Bronchial epithelial cell (primary cell): ENCODE data around the gene VEGFA. TPM values are rescaled to one million over a fixed set of nuclear protein-coding genes. Genes with fewer than 3 reads are reported as not detected.

Source experiments
- DNase-seq: peaks from one replicate; pipeline ENCODE4 v3.0.0-alpha.2; 2010; ENCODE audit warnings: low read depth
- FAIRE-seq: peaks from 2 replicates; lab custom pipeline; 2011; peaks lifted over from hg19 to GRCh38; lab: Jason Lieb, UNC
- H3K27me3 ChIP-seq: 2 replicates; pipeline ENCODE4 v1.5.1; 2011; ENCODE audit warnings: low read length; ENCODE audit not compliant: control insufficient read depth, insufficient read depth
- H3K36me3 ChIP-seq: 2 replicates; pipeline ENCODE4 v1.5.1; 2011; ENCODE audit warnings: low read length; ENCODE audit not compliant: control insufficient read depth, insufficient read depth
- H3K4me3 ChIP-seq: 2 replicates; pipeline ENCODE4 v1.5.1; 2011; ENCODE audit warnings: mild to moderate bottlenecking, low read depth, low read length, control low read depth
- CTCF ChIP-seq: IDR thresholded peaks from 2 replicates; pipeline ENCODE4 v1.5.1; 2011; ENCODE audit warnings: mild to moderate bottlenecking, moderate library complexity, low read length, control low read depth, inconsistent platforms; ENCODE audit not compliant: insufficient read depth, severe bottlenecking
- total RNA-seq: library from RNA; depleted of rRNA; stranded (reverse); fragments of >200 nt; gene quantifications from 2 replicates; pipeline ENCODE4 v1.2.1, GENCODE V29; 2014

VEGFA gene
- total RNA-seq, 1 donor from 2014 or later, result 391 TPM

GRCh38 chr6:43724914-43725642 lies 44.9 kb upstream of the VEGFA start:
- no peak overlapping the region for H3K4me3 ChIP-seq
- DNase-seq, result peak; percentile 90
- peak; percentile 28 for FAIRE-seq
- TF ChIP-seq CTCF, result no peak
- no peaks in the 10 kb centered on the region for H3K27me3 ChIP-seq
- no peaks in the 10 kb centered on the region for H3K36me3 ChIP-seq

GRCh38 chr6:43725643-43726580 lies 44.1 kb upstream of the VEGFA start:
- no peak for TF ChIP-seq CTCF
- Histone ChIP-seq H3K36me3 (no peaks in the 10 kb centered on the region), H3K4me3 (no peak overlapping the region), H3K27me3 (no peaks in the 10 kb centered on the region)
- DNase-seq (no peak), FAIRE-seq (no peak)

- H3K36me3 ChIP-seq, result no peaks in the 10 kb centered on the region
Observed at GRCh38 chr6:43727634-43728033, 42.4 kb upstream of the VEGFA start.

GRCh38 chr6:43728586-43728985 lies 41.4 kb upstream of the VEGFA start:
- Histone ChIP-seq H3K4me3 (no peak overlapping the region), H3K27me3 (no peaks in the 10 kb centered on the region), H3K36me3 (no peaks in the 10 kb centered on the region)
- FAIRE-seq, result no peak
- DNase-seq, result peak; percentile 56
- TF ChIP-seq CTCF, result no peak

More at GRCh38 chr6:43727634-43728033, 42.4 kb upstream of the VEGFA start:
- FAIRE-seq (no peak), DNase-seq (no peak)
- Histone ChIP-seq H3K4me3 (no peak overlapping the region), H3K27me3 (no peaks in the 10 kb centered on the region)
- TF ChIP-seq CTCF, result no peak

GRCh38 chr6:43729537-43729936 lies 40.5 kb upstream of the VEGFA start:
- Histone ChIP-seq H3K4me3 (no peak overlapping the region), H3K27me3 (no peaks in the 10 kb centered on the region), H3K36me3 (no peaks in the 10 kb centered on the region)
- FAIRE-seq, result no peak
- DNase-seq, result no peak
- no peak for TF ChIP-seq CTCF
